T-helper 22 cell (primary cell): ENCODE measurements around the gene LPP.
"Not testable (repeated sequence)": the region's sequence is repeated elsewhere in the genome, so short reads cannot be mapped to it uniquely, and the experiment has no call there.

ENCODE experiments used
- DNase-seq: peaks from one replicate; pipeline ENCODE4 v3.0.0-alpha.2; 2020; ENCODE audit warnings: low read depth

LPP gene

GRCh38 chr3:188680189-188680588 is 526.2 kb downstream of the LPP start:
- DNase-seq: no peak

GRCh38 chr3:188680605-188681004 is 526.6 kb downstream of the LPP start:
- DNase-seq: no peak

GRCh38 chr3:188682316-188682715 is 528.4 kb downstream of the LPP start:
- DNase-seq: no peak

GRCh38 chr3:188683032-188683521 is 529.1 kb downstream of the LPP start:
- no peak for DNase-seq

DNA sequence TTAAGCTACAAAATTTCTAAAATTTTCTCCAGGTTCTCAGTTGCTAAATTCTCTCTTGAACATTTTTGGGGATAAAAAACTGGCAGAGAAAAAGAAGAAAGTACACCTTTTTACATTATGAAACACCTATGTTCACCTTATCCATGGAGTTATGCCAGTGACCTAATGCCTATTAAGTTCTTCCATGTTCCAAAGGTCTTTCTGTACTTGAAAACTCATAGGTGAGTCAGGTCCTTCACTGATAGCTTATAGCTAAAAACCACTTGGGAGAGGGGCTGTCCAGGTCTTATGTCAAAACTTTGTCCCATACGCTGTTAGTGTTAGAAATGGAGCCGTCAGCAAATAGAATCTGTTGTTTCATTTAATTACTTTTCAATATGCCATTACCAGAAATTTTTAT is 530.3 kb downstream of the LPP start:
- DNase-seq: no peak

- no peak for DNase-seq
Measured at GRCh38 chr3:188685789-188686188, 531.8 kb downstream of the LPP start.

DNA sequence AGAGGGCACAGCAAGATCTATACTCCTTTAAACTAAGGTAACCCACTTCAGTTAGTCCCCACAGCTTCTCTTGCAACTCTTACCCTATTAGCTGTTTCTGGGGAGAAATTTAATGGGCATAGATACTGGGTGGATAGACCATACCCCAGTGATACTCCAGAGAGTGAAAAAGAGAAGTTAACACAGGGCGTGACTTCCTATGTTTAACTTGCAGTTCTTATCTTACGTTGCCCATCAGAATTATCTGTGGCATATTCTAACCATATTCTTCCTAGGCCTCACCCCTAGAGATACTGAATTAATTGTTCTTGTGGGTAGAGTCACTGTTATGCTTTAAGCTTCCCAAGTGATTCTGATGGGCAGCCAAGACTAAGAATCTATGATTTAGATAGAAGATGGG is 532.4 kb downstream of the LPP start:
- DNase-seq: no peak

- no peak for DNase-seq
Measured at GRCh38 chr3:188687389-188687788, 533.4 kb downstream of the LPP start.

- DNase-seq: no peak
Measured at GRCh38 chr3:188689101-188689574, 535.2 kb downstream of the LPP start.

GRCh38 chr3:188690064-188690463 is 536.1 kb downstream of the LPP start:
- DNase-seq: no peak

- no peak for DNase-seq
Measured at GRCh38 chr3:188691004-188691403, 537.0 kb downstream of the LPP start.

- no peak for DNase-seq
Measured at GRCh38 chr3:188691665-188692064, 537.7 kb downstream of the LPP start.

GRCh38 chr3:188692700-188693099 is 538.7 kb downstream of the LPP start:
- DNase-seq: no peak

- DNase-seq: no peak
Measured at GRCh38 chr3:188693435-188693834, 539.5 kb downstream of the LPP start.

GRCh38 chr3:188695241-188695640 is 541.3 kb downstream of the LPP start:
- DNase-seq: no peak

DNA sequence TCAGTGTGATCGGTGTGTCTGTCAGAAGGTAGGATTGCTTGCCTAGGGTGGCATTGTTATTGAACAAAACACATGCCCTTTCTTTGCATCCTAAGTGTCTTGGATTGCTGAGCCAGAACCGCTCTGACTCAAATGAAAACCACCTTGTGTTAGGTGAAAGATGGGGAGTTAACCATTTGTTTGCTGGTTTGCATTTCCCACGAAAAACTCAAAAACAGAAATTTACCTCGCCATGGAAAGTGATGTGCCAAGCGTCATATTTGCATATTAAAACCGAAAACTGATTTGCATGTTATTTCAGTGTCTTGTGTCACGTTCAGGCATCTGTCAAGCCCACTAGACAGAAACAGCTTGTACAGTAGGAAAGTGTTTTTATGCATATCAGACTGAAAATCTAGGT is 543.2 kb downstream of the LPP start:
- no peak for DNase-seq

DNA sequence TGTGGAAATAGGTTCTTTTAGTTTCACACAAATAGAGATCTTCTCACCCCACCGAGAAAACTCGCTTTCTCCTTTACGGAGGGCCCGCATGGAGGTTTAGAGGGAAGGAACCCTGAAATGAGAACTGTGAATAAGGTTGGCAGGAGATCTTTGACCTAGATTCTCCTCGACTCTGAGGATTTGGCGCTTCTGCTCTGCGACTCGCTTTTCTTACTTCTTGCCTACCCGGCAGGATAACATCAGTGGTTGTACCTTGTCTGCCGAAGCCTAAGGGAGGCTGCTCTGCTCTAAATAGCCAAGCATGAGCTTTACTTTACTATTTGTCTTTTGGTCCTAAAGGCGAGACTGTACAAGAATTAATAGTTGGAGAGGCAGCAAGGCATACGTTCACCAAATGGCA is 544.5 kb downstream of the LPP start:
- no peak for DNase-seq

DNA sequence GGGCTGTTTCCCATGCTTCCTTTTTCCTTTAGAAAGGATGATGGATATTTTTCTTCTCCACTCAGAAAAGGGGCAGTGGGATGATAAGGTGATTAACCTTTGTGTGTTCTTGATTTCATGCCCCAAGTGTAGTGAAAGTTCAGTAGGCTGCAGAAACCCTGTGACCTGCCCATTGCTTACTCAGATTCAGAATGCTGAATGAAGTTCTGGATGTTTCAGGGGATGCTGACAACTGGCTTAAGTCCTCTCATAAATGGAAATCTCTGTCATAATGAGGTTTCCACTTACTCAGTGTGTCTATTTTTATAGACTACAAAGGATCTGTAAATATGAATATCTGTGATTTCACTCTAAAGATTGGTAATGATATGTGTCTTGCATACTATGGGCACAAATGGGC is 546.5 kb downstream of the LPP start:
- DNase-seq: no peak

DNA sequence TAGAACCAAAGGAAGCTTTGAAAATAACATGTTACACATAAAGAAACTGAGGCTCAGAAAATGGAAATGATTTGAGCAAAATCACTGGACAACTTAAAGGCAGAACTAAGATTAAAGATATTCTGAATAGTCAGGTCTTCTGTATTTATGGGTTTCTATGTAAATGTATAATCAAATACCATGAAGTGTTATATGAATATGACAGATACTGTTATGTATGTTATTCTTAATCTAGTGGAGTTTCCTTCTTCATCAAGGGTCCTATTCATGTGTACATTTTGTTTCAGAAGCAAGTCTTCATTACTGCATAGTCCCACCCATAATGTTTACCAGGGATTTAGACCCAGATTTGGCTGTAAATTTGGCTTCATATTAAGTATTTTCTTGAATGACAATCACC is 547.0 kb downstream of the LPP start:
- DNase-seq: no peak

DNA sequence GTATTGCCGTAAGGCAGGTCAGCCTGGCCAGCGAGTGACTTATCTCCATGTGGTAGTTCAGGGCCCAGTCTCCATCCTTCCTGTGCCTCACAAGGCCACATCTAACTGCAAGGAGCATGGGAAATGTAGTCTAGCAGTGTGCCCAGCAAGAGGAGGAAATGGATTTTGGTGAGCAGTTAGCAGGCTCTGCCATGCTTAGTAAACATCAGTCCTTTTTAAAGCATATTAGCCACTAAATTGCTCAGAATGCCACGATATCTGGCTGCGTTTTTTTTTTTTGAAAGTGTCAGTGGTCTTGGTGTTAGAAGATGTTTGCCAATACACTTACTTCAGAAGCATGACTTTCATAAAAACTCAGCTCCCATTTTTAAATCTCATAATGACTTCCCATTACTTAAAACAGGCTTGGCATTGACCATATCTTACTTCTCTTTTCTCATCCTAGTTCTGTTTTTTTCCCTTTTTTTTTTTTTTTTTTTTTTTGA is 547.6 kb downstream of the LPP start:
- no peak for DNase-seq

DNA sequence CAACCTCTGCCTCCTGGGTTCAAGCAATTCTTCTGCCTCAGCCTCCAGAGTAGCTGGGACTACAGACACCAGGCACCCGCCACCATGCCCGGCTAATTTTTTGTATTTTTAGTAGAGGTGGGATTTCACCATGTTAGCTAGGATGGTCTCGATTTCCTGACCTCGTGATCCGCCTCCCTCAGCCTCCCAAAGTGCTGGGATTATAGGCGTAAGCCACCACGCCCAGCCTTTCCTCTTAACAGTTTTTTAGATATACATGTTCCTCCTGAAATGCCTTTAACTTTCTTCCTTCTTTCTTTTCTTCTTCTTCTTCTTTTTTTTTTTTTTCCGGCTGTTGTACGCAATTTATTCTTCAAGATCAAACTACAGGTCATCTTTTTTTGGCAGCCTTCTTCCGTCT is 548.1 kb downstream of the LPP start:
- not testable (repeated sequence) for DNase-seq

- no peak for DNase-seq
Measured at GRCh38 chr3:188706176-188706575, 552.2 kb downstream of the LPP start.

DNA sequence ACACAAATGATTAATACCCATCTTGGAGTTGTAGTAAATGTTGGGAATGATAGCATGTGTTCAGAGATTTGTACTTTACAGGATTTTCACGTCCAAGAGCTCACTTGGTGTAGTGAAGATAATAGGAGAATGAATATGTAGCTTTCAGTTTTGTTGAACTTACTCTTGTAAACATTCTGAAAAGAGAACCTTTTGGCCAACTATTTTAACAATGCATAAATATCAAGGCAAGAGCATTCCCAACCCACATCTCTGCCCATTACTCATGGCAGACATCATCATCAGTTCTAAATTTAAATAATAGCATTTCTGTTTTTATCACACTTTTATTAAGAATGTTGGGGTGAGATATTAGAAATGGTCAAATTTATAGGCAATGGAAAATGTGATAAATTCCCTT is 552.6 kb downstream of the LPP start:
- DNase-seq: no peak

- no peak for DNase-seq
Measured at GRCh38 chr3:188707381-188708288, 553.7 kb downstream of the LPP start.
